ENCODE data around the gene PFN3. TPM values are rescaled to one million over a fixed set of nuclear protein-coding genes. Genes with fewer than 3 reads are reported as not detected.

The PFN3 gene, protein sequence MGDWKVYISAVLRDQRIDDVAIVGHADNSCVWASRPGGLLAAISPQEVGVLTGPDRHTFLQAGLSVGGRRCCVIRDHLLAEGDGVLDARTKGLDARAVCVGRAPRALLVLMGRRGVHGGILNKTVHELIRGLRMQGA
- polyA plus RNA-seq (ENCODE audit: insufficient read depth in 1 of 5, insufficient read length in 5 of 5, low replicate concordance in 1 of 5): not detected
- long read RNA-seq, donor 1: 0 reads
- long read RNA-seq, donor 2: 0 reads
- long read RNA-seq, donor 3: 0 reads
- long read RNA-seq, donor 4: 0 reads
- long read RNA-seq, donor 5: 0 reads
- long read RNA-seq, donor 6: 0 reads
- long read RNA-seq, donor 7: 0 reads
- long read RNA-seq, donor 8: 0 reads

- DNase-seq: no peak
These were observed at the start of gene PFN3 for GRCh38 chr5:177399997-177400868. Gene PFN3, minus strand, starts transcription at chr5:177400661. Its CDS starts 85 bp downstream, at chr5:177400576.

DNA sequence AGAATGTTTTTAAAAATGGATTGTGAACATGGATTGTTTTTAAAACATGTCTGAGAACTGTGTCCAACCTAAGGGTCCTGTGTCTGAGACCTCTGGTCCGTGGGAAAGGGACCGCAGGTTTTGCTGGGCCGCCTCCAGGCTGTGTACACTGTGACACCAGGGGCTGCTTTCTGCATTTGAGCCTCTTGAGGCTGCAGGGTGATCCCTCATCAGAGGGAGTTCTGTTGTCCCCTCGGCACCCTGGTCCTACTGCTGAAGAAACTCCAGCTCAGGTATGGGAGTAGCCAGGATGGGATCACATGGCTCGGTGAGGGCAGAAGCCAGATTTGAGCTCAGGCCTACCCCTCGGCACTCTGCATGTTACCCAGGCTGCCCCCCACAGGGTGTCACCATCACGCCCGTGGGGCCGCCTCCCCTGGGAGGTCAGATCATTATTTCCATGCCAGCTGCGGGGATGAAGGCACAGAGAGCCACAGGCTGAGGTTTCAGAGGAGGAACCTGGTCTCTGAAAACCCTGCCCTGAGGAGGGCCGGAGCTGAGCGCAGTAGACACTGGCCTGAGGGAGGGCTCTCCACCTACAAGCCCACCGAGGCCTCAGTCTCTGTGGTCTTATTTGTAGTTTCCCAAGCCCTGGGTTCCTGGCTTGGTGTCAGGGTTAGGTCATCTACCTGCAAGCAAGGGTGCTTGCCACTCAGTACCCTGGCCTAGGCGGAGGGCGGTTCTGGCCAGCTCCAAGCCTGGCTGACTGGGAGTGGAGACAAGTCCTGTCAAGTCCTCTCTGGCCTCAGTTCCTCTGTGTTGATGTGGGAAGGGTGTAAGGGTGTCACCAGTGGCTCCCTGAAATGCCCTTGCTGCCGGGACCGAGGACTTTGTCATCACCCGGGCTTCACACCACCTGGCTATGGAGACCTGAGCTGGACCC, 48.9 kb upstream of the PFN3 start:
- no peak for DNase-seq

GRCh38 chr5:177448244-177448950, 47.9 kb upstream of the PFN3 start:
- DNase-seq: no peak

GRCh38 chr5:177447611-177448243, 47.3 kb upstream of the PFN3 start:
- no peak for DNase-seq

DNA sequence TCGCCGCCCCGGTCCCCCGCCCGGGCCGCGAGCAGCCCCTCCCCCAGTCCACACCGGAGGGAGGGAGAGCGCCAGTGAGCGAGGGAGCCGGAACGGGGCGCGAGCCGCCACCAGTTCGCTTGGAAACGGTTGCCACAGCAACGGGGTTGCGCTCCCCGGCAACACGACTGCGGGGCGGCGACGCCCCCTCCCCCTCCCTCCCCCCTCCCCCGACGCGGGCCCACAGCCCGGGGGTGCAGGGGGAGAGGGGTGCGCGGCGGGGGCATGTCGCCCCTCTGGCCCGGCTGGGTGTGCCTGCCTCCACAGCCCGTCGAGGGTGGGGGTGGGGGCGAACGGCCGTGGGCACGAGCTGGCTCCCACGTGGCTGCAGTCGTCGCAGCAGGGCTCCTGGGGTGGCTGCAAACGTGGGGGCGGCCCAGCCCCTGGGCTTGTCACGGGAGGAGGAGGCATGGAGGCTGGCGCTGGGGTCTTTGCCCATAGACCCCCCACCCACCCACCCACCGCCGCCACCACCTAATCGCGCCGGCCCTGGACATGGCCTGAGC, 46.7 kb upstream of the PFN3 start:
- peak; percentile 53 to 55 for DNase-seq

DNA sequence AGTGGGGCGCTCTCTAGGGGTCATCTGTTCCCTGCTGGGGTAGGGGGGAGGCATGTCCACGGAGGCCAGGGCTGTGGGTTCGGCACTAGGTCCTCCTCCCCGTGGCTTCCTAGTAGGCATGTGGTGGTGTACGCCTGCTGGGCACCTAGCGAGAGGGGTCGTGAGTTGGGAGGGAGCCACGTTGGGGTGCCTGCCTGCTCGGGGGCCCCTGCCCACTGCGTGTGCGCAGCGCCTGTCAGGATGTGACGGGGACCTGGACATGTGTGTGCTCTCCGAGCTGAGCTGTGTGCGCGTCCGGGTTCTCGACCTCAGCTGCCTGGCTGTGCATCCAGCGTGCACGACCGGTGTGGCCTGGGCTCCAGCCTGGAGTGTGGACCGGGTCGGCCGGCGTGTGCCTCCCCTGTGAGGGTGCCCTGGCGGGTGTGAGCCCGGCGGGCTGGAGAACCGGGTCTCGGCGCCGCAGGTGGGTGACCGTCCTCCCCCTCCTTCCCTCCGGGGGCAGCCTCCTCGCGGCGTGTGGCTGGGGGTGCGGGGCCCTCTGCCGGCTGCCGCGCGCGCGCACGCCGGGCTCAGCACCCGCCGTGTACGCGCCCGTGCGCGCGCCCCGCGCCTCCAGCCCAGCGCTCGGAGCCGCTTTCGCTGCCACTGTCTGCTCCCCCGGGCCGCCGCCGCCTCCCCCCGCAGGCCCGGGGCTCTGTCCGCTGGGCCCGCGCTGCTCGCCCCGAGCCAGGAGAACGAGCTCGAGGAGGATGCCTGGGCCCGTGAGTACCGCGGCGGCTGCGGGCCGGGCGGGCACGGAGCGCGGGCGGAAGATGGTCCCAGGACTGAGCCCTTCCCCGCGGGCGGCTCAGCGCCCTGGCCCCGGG, 46.0 kb upstream of the PFN3 start, which contains the start of gene PRR7:
Gene PRR7, plus strand, starts transcription at position 615 of the 866 bp plus-strand sequence. CDS start 8,254 bp downstream, outside the sequence.
- DNase-seq: peak; percentile 46 to 65

GRCh38 chr5:177445917-177446199, 45.4 kb upstream of the PFN3 start:
- no peak for DNase-seq

DNA sequence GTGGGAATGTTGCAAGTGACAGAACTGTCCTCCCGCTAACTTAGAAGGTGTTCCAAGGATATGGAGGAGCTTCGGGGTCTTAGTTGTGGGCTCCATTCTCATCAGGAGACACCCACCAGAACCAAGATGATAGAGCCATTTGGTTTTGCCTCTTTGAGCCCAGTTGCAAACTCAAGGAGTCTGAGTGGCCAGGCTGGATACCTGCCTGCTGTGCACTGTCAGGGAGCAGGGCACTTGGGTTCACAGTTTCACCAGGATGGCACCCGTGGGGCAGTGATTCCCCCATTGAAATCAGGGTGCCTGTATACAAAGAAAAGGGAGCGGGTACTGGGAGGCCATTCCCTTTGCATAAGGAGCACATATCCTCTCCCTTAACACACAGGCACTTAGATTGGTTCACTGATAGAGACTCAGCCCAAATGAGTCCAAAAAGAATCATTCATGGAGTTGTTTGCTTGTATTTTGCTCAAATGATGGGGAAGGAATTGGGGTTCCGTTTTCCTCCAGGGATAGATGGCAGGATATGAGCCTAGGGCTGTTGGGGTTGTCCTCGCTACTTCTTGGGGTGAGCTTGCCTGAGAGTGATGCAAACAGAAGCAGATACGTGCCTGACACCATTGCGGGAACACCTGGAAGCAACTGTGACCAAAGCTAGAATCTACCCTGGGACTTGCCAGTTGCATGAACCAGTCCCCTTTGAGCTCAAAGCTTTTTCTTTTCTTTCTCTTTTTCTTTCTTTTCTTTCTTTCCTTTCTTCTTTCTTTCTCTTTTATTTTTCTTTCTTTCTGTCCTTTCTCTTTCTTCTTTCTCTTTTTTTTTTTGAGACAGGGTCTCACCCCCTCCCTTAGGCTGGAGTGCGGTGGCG, 44.8 kb upstream of the PFN3 start:
- DNase-seq: no peak

DNA sequence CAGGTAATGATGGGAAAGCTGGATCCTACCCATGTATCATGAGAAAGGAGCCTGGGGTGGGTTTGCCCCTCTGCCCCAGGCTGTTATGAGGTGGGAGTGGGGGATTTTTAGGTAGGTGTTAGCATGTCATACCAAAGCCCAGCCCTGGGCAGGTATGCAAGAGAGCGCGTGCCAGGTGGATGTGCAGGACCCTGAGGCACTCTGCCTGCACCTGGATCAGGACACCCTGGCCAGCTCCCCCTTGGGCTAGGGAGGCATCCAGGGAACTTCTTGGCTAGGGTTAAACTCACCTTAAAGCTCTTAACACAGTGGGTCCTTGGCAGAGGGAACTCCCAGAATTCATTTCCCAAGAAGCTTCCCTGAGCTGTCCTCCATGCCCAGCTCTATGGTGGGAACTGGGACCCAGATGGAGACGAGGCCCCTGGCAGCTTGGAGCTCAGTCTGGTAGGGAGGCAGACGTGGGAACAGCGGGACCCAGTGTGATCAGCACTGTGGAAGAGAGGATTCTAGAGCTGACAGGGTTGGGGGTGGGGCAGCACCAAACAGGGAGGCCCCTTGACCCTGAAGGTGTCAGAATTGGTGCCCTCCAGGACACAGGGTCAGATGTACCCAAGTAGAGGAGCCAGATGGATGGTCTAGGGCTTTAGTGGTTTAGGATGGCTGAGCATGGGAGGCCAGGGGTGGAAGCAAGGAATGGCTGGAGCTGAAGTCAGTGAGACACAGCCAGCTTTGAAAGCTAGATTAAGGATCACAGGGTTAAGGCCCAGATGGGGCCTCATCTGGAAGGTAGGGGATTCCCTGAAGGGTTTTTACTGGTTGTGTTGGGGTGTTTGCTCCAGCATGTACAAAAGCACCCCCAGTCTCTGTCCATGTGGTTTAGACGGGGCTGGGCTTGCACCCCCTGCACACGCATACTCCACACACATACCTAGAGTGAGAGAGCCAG, 43.9 kb upstream of the PFN3 start:
- no peak for DNase-seq

DNA sequence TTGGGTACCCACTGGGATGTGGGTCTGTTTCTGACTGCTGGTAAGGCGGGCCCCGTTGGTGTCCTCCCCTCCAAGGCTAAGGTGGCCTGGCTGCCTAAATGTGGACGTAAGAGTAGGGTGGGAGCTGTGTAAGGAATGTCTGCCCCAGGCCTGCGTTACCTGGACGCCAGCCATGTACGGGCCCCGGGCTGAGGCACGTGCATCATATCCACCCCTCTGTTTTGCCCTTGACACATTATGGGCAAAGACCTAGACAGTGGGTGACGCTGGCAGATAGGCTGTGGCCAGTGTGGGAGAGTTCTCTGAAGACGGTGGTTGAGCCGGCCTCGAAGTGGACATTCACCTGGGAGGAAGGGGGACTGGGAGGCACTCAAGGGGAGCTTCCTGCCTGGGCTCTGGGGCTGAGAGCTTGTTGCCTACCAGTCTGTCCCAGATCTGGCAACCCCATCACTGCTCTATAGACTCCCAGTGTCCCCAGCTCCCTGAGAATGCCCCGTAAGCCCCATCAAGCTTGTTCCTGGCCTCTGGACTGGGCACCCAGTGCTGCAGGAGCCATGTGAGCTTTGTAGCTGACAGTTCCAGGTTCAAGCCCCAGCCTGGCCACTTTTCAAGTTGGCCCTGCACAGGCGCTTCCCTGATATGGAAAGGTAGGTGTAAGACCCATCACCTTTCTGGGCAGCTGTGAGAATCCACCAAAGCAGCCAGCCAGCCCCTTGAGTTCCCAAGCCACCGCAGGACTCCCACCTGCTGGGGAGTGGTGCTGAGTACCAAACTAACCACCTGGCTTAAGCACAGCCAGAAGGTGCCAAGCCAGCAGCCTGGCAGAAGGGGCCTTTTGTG, 42.9 kb upstream of the PFN3 start:
- no peak for DNase-seq

DNA sequence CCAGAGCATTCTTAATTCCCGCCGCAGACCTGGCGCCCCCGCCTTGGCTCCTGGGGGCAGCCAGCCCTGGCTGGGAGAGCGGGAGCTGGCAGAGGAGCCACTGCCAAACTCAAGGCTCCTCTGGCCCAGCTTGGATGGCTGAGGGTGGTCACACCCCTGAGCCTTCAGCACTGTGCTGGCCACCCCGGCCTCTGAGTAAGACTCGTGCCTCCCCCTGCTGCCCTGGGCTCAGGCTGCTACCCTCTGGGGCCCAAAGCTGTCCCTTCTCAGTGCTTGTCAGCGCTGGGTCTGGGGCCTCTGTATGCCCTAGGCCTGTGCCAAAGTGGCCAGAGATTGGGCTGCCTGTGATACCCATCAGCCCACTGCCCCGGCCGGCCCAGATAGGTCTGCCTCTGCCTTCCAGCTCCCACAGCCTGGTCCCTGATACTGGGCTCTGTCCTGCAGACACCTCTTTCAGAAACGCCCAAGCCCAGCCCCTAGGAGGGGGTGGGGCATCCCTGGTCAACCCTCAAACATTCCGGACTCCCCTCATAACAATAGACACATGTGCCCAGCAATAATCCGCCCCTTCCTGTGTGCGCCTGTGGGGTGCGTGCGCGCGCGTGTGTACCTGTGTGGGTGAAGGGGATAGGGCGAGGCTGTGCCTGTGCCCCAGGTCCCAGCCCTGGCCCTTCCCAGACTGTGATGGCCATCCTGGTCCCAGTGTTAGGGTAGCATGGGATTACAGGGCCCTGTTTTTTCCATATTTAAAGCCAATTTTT, 41.8 kb upstream of the PFN3 start:
- DNase-seq: no peak

GRCh38 chr5:177440990-177441780, 40.7 kb upstream of the PFN3 start:
- no peak for DNase-seq

DNA sequence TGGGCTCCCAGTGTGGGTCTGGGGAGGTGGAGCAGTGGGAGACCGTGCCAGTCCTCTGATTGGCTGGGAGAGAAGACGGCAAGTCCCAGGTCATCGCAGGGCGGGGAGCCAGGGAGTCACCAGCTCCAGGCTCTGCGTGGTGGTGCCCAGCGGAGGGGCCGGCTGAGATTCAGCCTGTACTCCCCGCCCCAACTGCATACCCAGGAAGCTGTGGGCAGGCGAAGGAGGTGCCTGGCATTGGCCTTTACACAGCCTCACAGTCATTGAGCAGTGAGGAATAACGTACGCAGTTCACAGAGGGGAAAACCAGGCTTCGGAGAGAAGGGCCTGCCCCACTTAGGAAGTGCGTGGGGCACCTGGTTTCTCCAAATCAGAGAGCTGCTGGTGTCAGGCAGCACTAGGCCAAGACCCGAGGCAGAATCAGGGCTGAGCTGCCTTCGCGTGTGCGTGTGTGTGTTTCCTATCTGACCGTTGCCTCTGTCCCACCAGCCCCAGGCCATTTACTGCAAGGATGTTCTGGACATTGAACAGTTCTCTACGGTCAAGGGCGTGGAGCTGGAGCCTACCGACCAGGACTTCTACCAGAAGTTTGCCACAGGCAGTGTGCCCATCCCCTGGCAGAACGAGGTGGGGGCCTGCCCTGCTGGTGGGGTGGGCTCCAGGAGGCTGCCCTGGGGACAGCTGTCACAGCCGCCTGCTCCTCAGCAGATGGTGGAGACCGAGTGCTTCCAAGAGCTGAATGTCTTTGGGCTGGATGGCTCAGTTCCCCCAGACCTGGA, 39.9 kb upstream of the PFN3 start:
- no peak for DNase-seq

Measured in right lung (tissue), 10 donors.